ENCODE measurements around the gene HEXIM1.

Gene HEXIM1

GRCh38 chr17:45147581-45148182, 593 bp upstream of the HEXIM1 start:
- DNase-seq, result peak; percentile 82

- no peak for DNase-seq
Measured at GRCh38 chr17:45149037-45149668, 878 bp downstream of the HEXIM1 start.

GRCh38 chr17:45149669-45150664, 1.7 kb downstream of the HEXIM1 start:
- DNase-seq, result no peak

GRCh38 chr17:45150911-45151809, 2.9 kb downstream of the HEXIM1 start:
- DNase-seq, result no peak

- DNase-seq, result no peak
Measured at GRCh38 chr17:45155029-45155428, 6.8 kb downstream of the HEXIM1 start.

GRCh38 chr17:45155483-45155882, 7.2 kb downstream of the HEXIM1 start:
- no peak for DNase-seq

- no peak for DNase-seq
Measured at GRCh38 chr17:45156242-45156641, 8.0 kb downstream of the HEXIM1 start.

- no peak for DNase-seq
Measured at GRCh38 chr17:45160447-45161287, 12.4 kb downstream of the HEXIM1 start.

- DNase-seq, result peak; percentile 95
Measured at GRCh38 chr17:45161288-45162024, 13.2 kb downstream of the HEXIM1 start, which contains the start of gene HEXIM2. Gene HEXIM2, plus strand, starts transcription at chr17:45161875. Its CDS starts 919 bp downstream, at chr17:45162794.

GRCh38 chr17:45162025-45162687, 13.9 kb downstream of the HEXIM1 start:
- DNase-seq, result no peak

GRCh38 chr17:45164734-45165269, 16.5 kb downstream of the HEXIM1 start:
- no peak for DNase-seq

GRCh38 chr17:45168991-45169752, 20.9 kb downstream of the HEXIM1 start:
- DNase-seq, result no peak

- DNase-seq, result no peak
Measured at GRCh38 chr17:45170280-45170930, 22.1 kb downstream of the HEXIM1 start.

GRCh38 chr17:45170931-45171337, 22.7 kb downstream of the HEXIM1 start:
- no peak for DNase-seq

GRCh38 chr17:45171338-45172231, 23.3 kb downstream of the HEXIM1 start:
- no peak for DNase-seq

GRCh38 chr17:45172232-45172540, 23.9 kb downstream of the HEXIM1 start:
- DNase-seq, result no peak

GRCh38 chr17:45172541-45173286, 24.4 kb downstream of the HEXIM1 start:
- no peak for DNase-seq
